MM.1S (cell line): ENCODE results near the gene FIG4.

Experiments used
- DNase-seq: peaks from one replicate; pipeline ENCODE4 v3.0.0-alpha.2; 2015
- H2AFZ ChIP-seq: fragments of 300-600 bp; sonication (generic); 2 replicates; pipeline ENCODE4 v1.6.0; 2016; ENCODE audit warnings: antibody characterized with exemption, low read length
- H3F3A ChIP-seq: fragments of 300-600 bp; sonication (generic); 2 replicates; pipeline ENCODE4 v1.6.1; 2016; ENCODE audit warnings: mild to moderate bottlenecking, antibody characterized with exemption, low read length, moderate library complexity, mixed read lengths; ENCODE audit not compliant: insufficient read depth
- H3K27ac ChIP-seq: fragments of 300-600 bp; sonication (generic); 2 replicates; pipeline ENCODE4 v1.5.1; 2016; ENCODE audit warnings: mild to moderate bottlenecking, low read length
- H3K27me3 ChIP-seq: fragments of 300-600 bp; sonication (generic); replicated peaks from 2 replicates; pipeline ENCODE4 v1.6.0; 2016; ENCODE audit warnings: low read length; ENCODE audit not compliant: insufficient read depth
- H3K36me3 ChIP-seq: fragments of 300-600 bp; sonication (generic); replicated peaks from 2 replicates; pipeline ENCODE4 v1.6.1; 2016; ENCODE audit warnings: mild to moderate bottlenecking, low read length, mixed read lengths; ENCODE audit not compliant: insufficient read depth
- H3K4me1 ChIP-seq: fragments of 300-600 bp; sonication (generic); 2 replicates; pipeline ENCODE4 v1.6.1; 2016; ENCODE audit warnings: low read length, mixed read lengths
- H3K4me2 ChIP-seq: fragments of 300-600 bp; sonication (generic); 2 replicates; pipeline ENCODE4 v1.6.0; 2016; ENCODE audit warnings: low read depth, low read length
- H3K4me3 ChIP-seq: fragments of 300-600 bp; sonication (generic); 2 replicates; pipeline ENCODE4 v1.5.1; 2016; ENCODE audit warnings: low read length, mixed read lengths
- H3K79me2 ChIP-seq: fragments of 300-600 bp; sonication (generic); 2 replicates; pipeline ENCODE4 v1.6.1; 2016; ENCODE audit warnings: mixed run types, low read length, mixed read lengths
- H3K9ac ChIP-seq: fragments of 300-600 bp; sonication (generic); 2 replicates; pipeline ENCODE4 v1.6.1; 2016; ENCODE audit warnings: low read length, mixed read lengths
- H3K9me2 ChIP-seq: fragments of 300-600 bp; sonication (generic); replicated peaks from 2 replicates; pipeline ENCODE4 v1.6.1; 2016; ENCODE audit warnings: mild to moderate bottlenecking, low read length, mixed read lengths; ENCODE audit not compliant: insufficient read depth
- H3K9me3 ChIP-seq: fragments of 300-600 bp; sonication (generic); replicated peaks from 2 replicates; pipeline ENCODE4 v1.6.1; 2016; ENCODE audit warnings: mild to moderate bottlenecking, low read length, mixed read lengths; ENCODE audit not compliant: insufficient read depth
- H4K20me1 ChIP-seq: fragments of 300-600 bp; sonication (generic); 2 replicates; pipeline ENCODE4 v1.6.1; 2016; ENCODE audit warnings: mild to moderate bottlenecking, low read length, moderate library complexity, mixed read lengths; ENCODE audit not compliant: insufficient read depth
- CTCF ChIP-seq: fragments of 300-600 bp; sonication (generic); IDR thresholded peaks from 2 replicates; pipeline ENCODE4 v1.5.1; 2016; ENCODE audit warnings: antibody characterized with exemption, low read length, mixed read lengths
- EZH2 ChIP-seq: fragments of 300-600 bp; sonication (generic); optimal IDR thresholded peaks from 2 replicates; pipeline ENCODE3; 2017; ENCODE audit warnings: low read depth, mild to moderate bottlenecking, antibody characterized with exemption, low read length, mixed read lengths
- EZH2phosphoT487 ChIP-seq: fragments of 300-600 bp; sonication (generic); IDR thresholded peaks from 2 replicates; pipeline ENCODE4 v1.6.1; 2018; ENCODE audit warnings: antibody characterized with exemption, low read length

FIG4 gene

DNA sequence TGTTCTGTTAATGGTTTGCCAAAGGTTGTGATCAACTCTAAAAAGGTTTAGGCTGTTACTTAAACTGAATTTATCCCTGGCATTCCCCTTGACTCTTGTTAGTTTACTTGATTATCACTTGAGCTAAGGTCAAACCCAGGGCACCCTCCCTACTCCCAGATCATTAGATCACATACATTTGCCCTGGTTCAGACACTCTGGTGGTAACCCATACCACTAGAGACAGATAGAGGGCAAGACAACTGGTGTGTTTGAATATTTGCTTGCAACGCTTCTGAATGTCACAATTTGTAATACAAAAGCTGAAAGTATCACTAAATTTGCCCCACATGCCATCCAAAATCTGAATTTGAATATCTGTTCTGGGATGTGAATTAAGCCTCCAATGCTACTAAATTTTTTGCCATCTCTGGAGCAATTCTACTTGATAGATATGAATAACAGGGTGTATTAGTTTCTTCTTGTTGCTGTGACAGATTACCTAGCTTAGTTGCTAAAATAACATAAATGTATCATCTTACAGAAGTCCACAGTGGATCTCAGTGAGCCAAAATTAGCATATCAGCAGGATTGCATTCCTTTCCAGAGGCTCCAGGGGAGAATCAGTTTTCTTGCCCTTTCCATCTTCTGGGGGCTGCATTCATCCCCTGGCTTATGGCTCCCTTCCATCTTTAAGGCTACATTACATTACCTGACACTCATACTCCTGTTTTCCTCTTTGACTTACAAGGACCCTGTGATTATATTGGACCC lies 45.4 kb downstream of the FIG4 start:
- TF ChIP-seq EZH2 (no peak), EZH2phosphoT487 (no peak), CTCF (no peak)
- H3K4me2 ChIP-seq = no peak overlapping the region
- no peak overlapping the region for H3K27ac ChIP-seq
- H3K36me3 ChIP-seq = no peaks in the 10 kb centered on the region
- H3F3A ChIP-seq = no peaks in the 10 kb centered on the region
- H3K9me3 ChIP-seq = no peaks in the 10 kb centered on the region
- H3K27me3 ChIP-seq = no peaks in the 10 kb centered on the region
- H2AFZ ChIP-seq = no peak overlapping the region
- no peaks in the 10 kb centered on the region for H4K20me1 ChIP-seq
- H3K9me2 ChIP-seq = no peaks in the 10 kb centered on the region
- no peak overlapping the region for H3K4me3 ChIP-seq
- no peaks in the 10 kb centered on the region for H3K4me1 ChIP-seq
- H3K79me2 ChIP-seq = no peaks in the 10 kb centered on the region
- no peak overlapping the region for H3K9ac ChIP-seq
- DNase-seq = no peak

- Histone ChIP-seq H3K27me3 (no peaks in the 10 kb centered on the region), H2AFZ (no peak overlapping the region), H3K79me2 (no peaks in the 10 kb centered on the region), H3K9me3 (no peaks in the 10 kb centered on the region), H3K9me2 (no peaks in the 10 kb centered on the region), H3K9ac (no peak overlapping the region), H3F3A (no peaks in the 10 kb centered on the region), H4K20me1 (no peaks in the 10 kb centered on the region), H3K27ac (no peak overlapping the region), H3K4me3 (no peak overlapping the region), H3K36me3 (no peaks in the 10 kb centered on the region), H3K4me1 (no peaks in the 10 kb centered on the region), H3K4me2 (no peak overlapping the region)
- TF ChIP-seq CTCF (no peak), EZH2 (no peak), EZH2phosphoT487 (no peak)
- no peak for DNase-seq
These were observed 47.2 kb downstream of the FIG4 start for GRCh38 chr6:109738255-109738654.

DNA sequence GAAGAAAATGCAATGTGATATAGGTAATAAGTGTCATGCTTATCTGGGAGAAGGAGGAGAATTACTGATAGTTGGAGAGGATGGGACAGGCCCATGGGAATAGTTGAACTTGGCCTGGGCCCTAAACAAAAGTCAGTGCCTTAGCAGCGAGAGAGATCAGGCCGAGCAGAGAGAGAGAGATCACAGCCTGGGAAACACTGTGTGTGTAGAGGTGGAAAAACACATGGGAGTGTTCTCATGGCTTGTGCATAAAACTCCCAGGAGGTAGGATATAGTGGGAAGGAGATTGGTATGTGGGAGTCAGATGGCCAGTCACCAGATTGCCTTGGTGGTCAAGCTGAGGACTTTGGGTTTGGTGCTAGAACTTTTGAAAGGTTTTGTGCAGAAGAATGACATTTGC lies 47.6 kb downstream of the FIG4 start:
- H3F3A ChIP-seq = no peaks in the 10 kb centered on the region
- no peak overlapping the region for H3K9ac ChIP-seq
- no peaks in the 10 kb centered on the region for H3K4me1 ChIP-seq
- TF ChIP-seq EZH2phosphoT487 = no peak
- TF ChIP-seq CTCF = no peak
- TF ChIP-seq EZH2 = no peak
- H3K4me2 ChIP-seq = no peak overlapping the region
- no peaks in the 10 kb centered on the region for H3K9me2 ChIP-seq
- H3K9me3 ChIP-seq = no peaks in the 10 kb centered on the region
- H3K4me3 ChIP-seq = no peak overlapping the region
- H3K36me3 ChIP-seq = no peaks in the 10 kb centered on the region
- no peak for DNase-seq
- no peaks in the 10 kb centered on the region for H4K20me1 ChIP-seq
- no peak overlapping the region for H3K27ac ChIP-seq
- no peaks in the 10 kb centered on the region for H3K27me3 ChIP-seq
- no peaks in the 10 kb centered on the region for H3K79me2 ChIP-seq
- no peak overlapping the region for H2AFZ ChIP-seq
